NCI-H526 (cell line): Measurements from ENCODE around the gene GLIS1.

Source experiments
- DNase-seq, 2 experiments: peaks; one replicate each; lab custom pipeline; 2025; lab: John Stamatoyannopoulos, UW

The GLIS1 gene

GRCh38 chr1:53638360-53639035, 100.5 kb downstream of the GLIS1 start:
- no peak for DNase-seq

DNA sequence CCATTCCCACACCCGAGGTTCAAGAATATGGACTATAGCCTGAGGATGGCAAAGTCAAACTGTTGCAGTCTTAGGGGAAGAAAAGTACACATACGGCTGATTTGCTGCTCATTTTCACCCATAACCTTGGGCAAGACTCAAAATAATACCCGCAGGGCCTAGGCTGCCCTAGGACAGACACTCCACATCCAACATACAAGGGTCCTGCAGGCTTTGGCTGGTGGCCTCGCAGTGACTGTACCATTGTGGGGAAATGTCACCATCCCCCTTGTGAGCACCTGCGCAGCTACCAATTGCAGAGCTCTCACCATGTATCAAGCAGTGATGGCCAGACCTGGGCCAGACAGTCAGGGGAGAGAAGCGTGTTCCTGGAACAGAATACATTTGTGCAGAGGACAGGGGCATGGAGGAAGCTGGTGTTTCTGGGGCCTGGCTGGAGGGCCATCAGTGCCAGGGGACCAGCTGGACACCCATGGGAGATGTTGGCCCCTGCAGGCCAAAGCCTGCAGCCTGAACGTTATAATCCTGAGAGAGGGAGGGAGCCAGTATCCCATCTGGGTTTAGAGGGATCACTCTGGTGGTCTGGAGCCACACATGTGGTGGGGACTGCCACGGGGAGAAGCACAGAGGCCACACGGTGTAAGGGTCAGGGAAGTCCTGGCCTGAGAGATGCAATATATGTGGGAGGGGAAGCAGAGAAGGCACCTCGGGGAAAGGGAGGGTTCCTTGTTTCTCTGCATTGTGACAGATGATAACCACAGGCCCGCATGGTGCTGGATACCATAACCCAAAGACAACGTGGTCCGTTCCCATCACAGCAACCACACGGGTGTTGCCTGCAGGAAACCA, 101.2 kb downstream of the GLIS1 start:
- DNase-seq = no peak

DNA sequence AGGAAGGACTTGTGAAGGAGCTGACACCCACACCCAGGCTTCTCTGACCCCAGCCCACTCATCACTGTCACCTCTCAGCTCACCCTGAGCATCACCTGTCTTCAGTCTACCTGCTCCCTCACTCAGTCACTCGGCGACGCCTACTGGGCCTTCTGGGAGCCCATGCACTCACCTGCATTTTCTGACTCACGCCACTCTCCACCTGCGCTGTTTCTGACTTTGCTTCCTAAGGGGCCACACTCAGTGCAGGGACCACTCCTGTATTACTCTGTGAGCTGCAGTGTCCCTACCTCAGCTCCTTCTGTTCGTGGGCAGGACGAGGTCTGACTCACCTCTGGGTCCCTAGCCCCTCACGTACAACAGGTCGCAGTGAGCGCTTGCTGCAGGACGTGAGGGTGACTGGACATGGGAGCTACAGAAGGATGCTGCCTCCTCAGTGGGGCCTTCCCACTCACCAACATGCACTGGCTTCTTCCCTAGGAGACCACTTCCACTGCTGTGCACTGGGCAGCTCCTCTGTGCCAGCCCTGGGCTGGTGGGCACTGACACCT, 102.3 kb downstream of the GLIS1 start:
- DNase-seq = peak in 1 of 2 experiments; percentile 32

GRCh38 chr1:53634571-53634979, 104.4 kb downstream of the GLIS1 start:
- DNase-seq = no peak

DNA sequence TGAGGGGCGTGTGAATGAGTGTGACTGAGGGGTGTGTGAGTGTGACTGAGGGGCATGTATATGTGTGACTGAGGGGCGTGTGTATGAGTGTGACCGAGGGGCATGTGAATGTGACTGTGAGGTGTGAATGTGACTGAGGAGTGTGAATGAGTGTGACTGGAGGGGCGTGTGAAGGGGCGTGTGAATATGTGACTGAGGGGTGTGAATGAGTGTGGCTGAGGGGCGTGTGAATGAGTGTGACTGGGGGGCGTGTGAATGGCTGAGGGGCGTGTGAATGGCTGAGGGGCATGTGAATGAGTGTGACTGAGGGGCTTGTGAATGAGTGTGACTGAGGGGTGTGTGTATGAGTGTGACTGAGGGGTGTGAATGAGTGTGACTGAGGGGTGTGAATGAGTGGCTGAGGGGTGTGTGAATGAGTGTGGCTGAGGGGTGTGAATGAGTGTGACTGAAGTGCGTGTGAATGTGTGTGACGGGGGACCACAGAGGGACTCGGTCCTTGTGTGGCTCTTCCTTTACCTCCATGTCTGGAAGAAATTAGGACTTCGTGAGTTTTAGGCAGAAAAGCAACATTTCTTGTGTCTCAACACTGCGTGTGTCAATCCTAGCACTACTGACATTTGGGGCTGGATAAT, 105.8 kb downstream of the GLIS1 start:
- no peak for DNase-seq

- no peak for DNase-seq
These were observed 107.2 kb downstream of the GLIS1 start for GRCh38 chr1:53631622-53632310.

- DNase-seq = no peak
These were observed 109.8 kb downstream of the GLIS1 start for GRCh38 chr1:53629101-53629691.

GRCh38 chr1:53628286-53628955, 110.5 kb downstream of the GLIS1 start:
- DNase-seq = no peak

GRCh38 chr1:53627666-53628065, 111.3 kb downstream of the GLIS1 start:
- DNase-seq = no peak

- no peak for DNase-seq
These were observed 111.9 kb downstream of the GLIS1 start for GRCh38 chr1:53627031-53627430.

DNA sequence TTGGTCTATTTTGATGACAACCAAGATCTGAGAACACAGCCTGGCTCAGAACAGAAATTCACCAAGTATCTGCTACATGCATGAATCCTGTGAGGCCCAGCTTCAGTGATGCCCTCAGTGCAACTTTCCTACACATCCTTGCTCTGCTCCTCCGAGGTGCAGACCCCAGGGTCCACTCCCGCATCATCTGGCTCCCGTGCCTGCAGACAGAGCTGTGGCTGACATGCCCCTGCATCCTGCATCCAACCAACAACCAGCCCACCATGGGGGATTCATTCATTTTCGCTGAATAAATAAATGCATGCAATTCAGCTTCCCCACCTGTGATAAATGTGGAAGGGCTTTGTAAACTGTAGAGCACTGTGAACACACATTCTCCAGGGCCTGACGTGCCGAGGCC, 112.3 kb downstream of the GLIS1 start:
- DNase-seq = no peak

DNA sequence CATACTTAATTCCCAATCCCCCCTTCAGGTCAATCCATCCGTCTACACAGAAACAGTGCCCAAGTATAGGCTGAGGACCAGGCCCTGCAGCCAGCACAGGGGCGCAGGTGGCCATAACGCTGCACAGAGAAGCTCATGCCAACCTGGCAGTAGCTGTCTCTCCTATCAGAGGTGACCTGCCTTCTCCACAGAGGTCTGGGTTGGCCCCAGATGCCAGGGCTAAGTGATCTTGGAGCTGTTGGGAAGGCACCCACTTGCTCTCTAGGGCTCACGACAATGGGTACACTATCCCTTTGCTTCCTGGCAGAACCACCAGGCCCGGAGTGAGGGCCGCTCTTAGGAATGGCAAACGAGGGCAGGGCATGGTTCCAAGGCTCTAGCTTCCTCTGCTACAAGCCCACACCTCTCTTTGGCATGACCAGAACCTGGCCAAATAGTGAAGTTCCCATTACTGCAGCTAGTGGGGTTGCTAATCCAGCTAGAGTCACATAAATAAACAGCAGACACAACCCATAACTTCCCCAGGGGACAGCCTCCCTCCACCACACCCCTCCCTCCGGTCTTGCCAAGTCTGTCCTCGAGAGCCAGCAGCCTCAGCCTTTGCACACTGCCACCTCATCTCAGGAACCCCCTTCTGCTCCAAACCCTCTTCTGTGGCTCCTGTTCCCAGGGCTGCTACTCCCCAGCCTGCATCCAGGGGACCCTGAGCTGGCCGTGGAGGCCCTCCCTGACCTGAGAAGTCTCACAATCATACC, 113.0 kb downstream of the GLIS1 start:
- no peak for DNase-seq

GRCh38 chr1:53625049-53625448, 113.9 kb downstream of the GLIS1 start:
- no peak for DNase-seq

DNA sequence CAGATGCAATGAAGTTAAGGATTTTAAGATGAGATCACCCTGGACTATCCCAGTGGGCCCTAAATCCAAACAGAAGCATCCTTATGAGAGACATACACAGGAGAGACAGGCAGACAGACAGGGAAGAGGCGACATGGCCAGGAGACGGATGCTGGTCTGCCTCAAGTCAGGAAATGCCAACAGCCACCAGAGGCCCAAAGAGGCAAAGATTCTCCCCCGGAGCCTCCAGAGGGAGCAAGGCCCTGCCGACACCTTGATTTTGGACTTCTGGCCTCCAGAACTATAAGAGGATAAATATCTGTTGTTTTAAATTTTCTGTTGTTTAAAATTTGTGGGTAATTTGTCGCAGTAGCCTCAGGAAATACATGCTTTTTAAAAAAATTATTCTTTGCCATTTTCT, 116.4 kb downstream of the GLIS1 start:
- no peak for DNase-seq

DNA sequence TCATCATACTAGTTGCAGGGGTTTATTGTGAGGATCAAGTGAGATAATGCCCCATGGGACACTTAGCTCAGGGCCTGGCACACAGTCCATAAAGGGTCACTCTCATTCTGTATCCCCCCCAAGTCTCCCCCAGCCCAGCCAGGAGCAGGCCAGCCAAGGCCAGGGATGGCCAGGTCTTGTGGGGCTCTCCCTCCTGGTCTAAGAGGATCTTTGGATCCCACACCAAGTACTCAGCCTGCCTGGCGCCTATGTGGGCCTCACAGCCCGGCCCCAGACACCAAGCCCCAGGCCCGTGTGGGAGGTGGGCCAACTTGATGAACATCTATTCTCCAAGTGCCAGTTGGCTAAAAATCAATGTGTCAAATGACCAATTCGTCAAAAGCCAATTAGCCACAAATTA, 117.8 kb downstream of the GLIS1 start:
- DNase-seq = no peak

- DNase-seq = no peak
These were observed 118.7 kb downstream of the GLIS1 start for GRCh38 chr1:53620061-53620855.

DNA sequence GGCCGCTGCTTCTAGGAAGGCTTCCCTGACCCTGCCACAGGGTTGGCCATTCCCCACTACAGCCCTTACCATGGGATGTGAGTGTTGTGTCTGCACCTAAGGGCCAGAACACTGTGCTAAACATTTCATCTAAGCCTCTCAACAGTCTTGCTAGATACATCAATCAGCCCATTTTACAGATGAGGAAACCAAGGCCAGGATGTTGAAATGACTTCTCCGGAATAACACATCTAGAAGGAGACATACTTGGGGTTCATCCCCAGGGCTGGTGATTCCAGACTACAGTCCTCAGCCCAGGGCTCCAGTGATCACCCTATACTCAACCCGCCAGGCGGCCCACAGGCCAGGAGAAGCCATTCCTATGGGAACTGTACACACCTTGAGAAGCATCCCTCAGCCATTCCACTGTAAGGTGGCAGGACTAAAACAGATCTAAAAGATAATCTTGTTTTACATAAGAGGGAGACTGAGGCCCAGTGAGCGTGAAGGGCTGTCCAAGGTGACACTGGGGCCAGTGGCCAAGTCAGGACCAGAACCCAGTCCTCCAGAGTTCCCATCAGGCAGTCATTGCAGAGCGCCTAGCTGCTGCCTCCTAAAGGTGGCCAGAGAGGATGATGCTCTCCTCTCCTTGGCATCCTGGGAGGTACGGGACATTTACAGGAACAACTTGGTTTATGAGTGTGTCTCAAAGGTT, 119.5 kb downstream of the GLIS1 start:
- no peak for DNase-seq

GRCh38 chr1:53618500-53619366, 120.2 kb downstream of the GLIS1 start:
- DNase-seq = no peak
